Measurements from ENCODE around the gene PRR12.

GRCh38 chr19:49557641-49558325, 33.2 kb upstream of the PRR12 start:
- TF ChIP-seq CTCF (IDR thresholded peaks at IDR 0.05; ENCODE audit: low read length): no peak
- TF ChIP-seq EZH2phosphoT487 (IDR thresholded peaks at IDR 0.05; ENCODE audit: low read length): no peak
- TF ChIP-seq EZH2 (optimal IDR thresholded peaks at IDR 0.05; ENCODE audit: low read depth, low read length): no peak
